GF-D8 (cell line): ENCODE measurements around the gene CERKL.

Experiments
- DNase-seq: peaks from one replicate; lab custom pipeline; 2025; lab: John Stamatoyannopoulos, UW

The CERKL gene

GRCh38 chr2:181517685-181518301 is 139.1 kb downstream of the CERKL start:
- no peak for DNase-seq

- DNase-seq: no peak
Observed at GRCh38 chr2:181516992-181517391, 139.9 kb downstream of the CERKL start.

- DNase-seq: no peak
Observed at GRCh38 chr2:181515719-181516118, 141.2 kb downstream of the CERKL start.

DNA sequence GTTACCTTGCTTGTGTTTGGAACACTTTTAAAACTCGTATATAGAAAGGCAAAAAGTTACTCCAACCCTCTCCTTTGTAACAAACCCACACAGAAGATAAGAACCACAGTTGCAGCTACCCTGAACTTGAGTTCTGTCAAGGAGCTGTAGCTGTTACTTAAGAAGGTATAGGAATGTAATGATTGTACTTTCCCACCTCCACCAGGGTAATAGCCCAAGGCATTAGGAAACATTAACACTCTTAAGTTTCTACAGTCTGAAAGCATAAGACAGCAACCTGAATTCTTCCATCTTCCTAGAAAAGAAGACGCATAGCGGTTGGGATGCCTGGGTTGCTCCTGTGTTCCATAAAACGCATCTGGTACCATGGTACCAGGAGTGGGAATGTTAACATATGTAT is 156.7 kb downstream of the CERKL start:
- no peak for DNase-seq

DNA sequence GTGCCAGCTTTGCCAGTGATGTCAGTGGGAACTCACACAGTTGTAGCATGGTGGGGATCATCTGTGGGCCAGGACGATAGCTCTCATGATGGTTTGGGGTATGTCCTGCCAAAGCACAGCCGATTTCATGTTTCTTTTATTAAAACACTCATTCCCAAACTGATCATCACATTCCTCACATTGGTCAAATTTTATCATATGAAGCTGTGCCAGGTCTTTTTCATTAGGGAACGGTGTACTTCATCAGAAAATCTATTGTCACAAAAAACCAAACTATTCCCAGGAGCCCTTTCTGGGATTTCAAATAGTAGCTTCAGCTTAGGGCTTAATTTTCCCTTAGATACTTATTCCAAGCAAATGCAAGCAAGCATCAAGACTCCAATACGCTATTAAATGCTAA is 157.7 kb downstream of the CERKL start:
- no peak for DNase-seq
